ENCODE results near the gene MRPL48. TPM values are rescaled to one million over a fixed set of nuclear protein-coding genes. Genes with fewer than 3 reads are reported as not detected.

The MRPL48 gene
- total and polyA plus RNA-seq, 5 experiments from 2014 or later = 26.6 to 85.2 (median 73.9) TPM

Other genes with a start within 250 kb of the MRPL48 start
- gene FAM168A, start 189.8 kb upstream of the MRPL48 start, total RNA-seq = 10 to 100 TPM; 19.6 to 21.7 TPM
- gene FAM168A, start 189.8 kb upstream of the MRPL48 start, polyA plus RNA-seq = 1 to 10 TPM; 2.6 to 5.0 (median 2.7) TPM
- 10 to 100 TPM; 79.1 to 86.8 TPM for gene PLEKHB1, start 141.3 kb upstream of the MRPL48 start, total RNA-seq
- 100 to 1,000 TPM; 103 to 155 (median 148) TPM for gene PLEKHB1, start 141.3 kb upstream of the MRPL48 start, polyA plus RNA-seq
- 10 to 100 TPM; 82.8 to 88.5 TPM for gene RAB6A, start 26.8 kb upstream of the MRPL48 start, total RNA-seq
- 10 to 100 TPM; 79.3 to 94.3 (median 92.6) TPM for gene RAB6A, start 26.8 kb upstream of the MRPL48 start, polyA plus RNA-seq
- 10 to 100 TPM; 62.4 to 77.3 TPM for gene COA4, start 89.0 kb downstream of the MRPL48 start, total RNA-seq
- 10 to 100 TPM; 48.1 to 66.8 (median 61.4) TPM for gene COA4, start 89.0 kb downstream of the MRPL48 start, polyA plus RNA-seq
- 10 to 100 TPM; 20.4 to 24.6 TPM for gene PAAF1, start 89.1 kb downstream of the MRPL48 start, total RNA-seq
- gene PAAF1, start 89.1 kb downstream of the MRPL48 start, polyA plus RNA-seq = 10 to 100 TPM; 17.7 to 30.4 (median 23.9) TPM
- under 1 TPM; 0.22 to 0.60 TPM for gene DNAJB13, start 163.2 kb downstream of the MRPL48 start, total RNA-seq
- under 1 TPM; 0.16 to 0.51 (median 0.46) TPM for gene DNAJB13, start 163.2 kb downstream of the MRPL48 start, polyA plus RNA-seq
- gene UCP2, start 195.0 kb downstream of the MRPL48 start, total RNA-seq = 100 to 1,000 TPM; 388 to 396 TPM
- gene UCP2, start 195.0 kb downstream of the MRPL48 start, polyA plus RNA-seq = 1,000 to 10,000 TPM in 2 of 3 donors, 100 to 1,000 TPM in 1; 998 to 1,325 (median 1,191) TPM
- gene UCP3, start 221.2 kb downstream of the MRPL48 start, total RNA-seq = 1 to 10 TPM; 6.8 to 7.5 TPM
- gene UCP3, start 221.2 kb downstream of the MRPL48 start, polyA plus RNA-seq = under 1 TPM in 2 of 3 donors, not detected in 1; 0.50 to 0.76 TPM

Measured in naive thymus-derived CD8-positive, alpha-beta T cell (primary cell).